Osteoblast (primary cell): ENCODE measurements around the gene POU2AF1. TPM values are rescaled to one million over a fixed set of nuclear protein-coding genes. Genes with fewer than 3 reads are reported as not detected.

Experiments
- DNase-seq: peaks from one replicate; pipeline ENCODE4 v3.0.0; 2011; ENCODE audit warnings: low spot score, mixed read lengths; ENCODE audit not compliant: insufficient read length; ENCODE audit errors: missing footprints
- H2AFZ ChIP-seq: 2 replicates; pipeline ENCODE4 v1.6.0; 2011; ENCODE audit warnings: mild to moderate bottlenecking, low read length
- H3K27ac ChIP-seq: 2 replicates; pipeline ENCODE4 v1.5.1; 2011; ENCODE audit warnings: mild to moderate bottlenecking, low read depth, low read length, moderate library complexity
- H3K27me3 ChIP-seq: 2 replicates; pipeline ENCODE4 v1.6.0; 2012; ENCODE audit warnings: mild to moderate bottlenecking, control low read depth, inconsistent platforms, low read length, moderate library complexity; ENCODE audit not compliant: insufficient read depth
- H3K36me3 ChIP-seq: 2 replicates; pipeline ENCODE4 v1.5.1; 2011; ENCODE audit warnings: mild to moderate bottlenecking, low read length, control low read depth, moderate library complexity; ENCODE audit not compliant: insufficient read depth
- H3K4me1 ChIP-seq: 2 replicates; pipeline ENCODE4 v1.5.1; 2011; ENCODE audit warnings: mild to moderate bottlenecking, low read length, control low read depth, moderate library complexity; ENCODE audit not compliant: insufficient read depth
- H3K4me2 ChIP-seq: 2 replicates; pipeline ENCODE4 v1.6.0; 2011; ENCODE audit warnings: mild to moderate bottlenecking, low read length; ENCODE audit not compliant: insufficient read depth
- H3K4me3 ChIP-seq: fragments of 200-600 bp; sonication (generic); 3 replicates; pipeline ENCODE4 v1.5.1; 2012; ENCODE audit warnings: mild to moderate bottlenecking, low read length, inconsistent platforms; ENCODE audit not compliant: insufficient read depth
- H3K79me2 ChIP-seq: 2 replicates; pipeline ENCODE4 v1.6.0; 2012; ENCODE audit warnings: mild to moderate bottlenecking, low read length, control low read depth, inconsistent platforms; ENCODE audit not compliant: insufficient read depth
- H3K9me3 ChIP-seq: 2 replicates; pipeline ENCODE4 v1.5.1; 2011; ENCODE audit warnings: low read depth, low read length, control low read depth
- H4K20me1 ChIP-seq: 2 replicates; pipeline ENCODE4 v1.6.0; 2012; ENCODE audit warnings: mild to moderate bottlenecking, low read length, control low read depth; ENCODE audit not compliant: insufficient read depth
- total RNA-seq: library from RNA; depleted of rRNA; stranded (reverse); fragments of >200 nt; gene quantifications from 2 replicates; pipeline ENCODE4 v1.2.3, GENCODE V29; 2012
- TF ChIP-seq, protein P1 (sequence below): IDR thresholded peaks from 2 replicates; pipeline ENCODE4 v1.5.1; 2011; ENCODE audit warnings: mild to moderate bottlenecking, low read depth, low read length, moderate library complexity; ENCODE audit errors: extremely low read depth

The POU2AF1 gene
- total RNA-seq, 1 donor = not detected

DNA sequence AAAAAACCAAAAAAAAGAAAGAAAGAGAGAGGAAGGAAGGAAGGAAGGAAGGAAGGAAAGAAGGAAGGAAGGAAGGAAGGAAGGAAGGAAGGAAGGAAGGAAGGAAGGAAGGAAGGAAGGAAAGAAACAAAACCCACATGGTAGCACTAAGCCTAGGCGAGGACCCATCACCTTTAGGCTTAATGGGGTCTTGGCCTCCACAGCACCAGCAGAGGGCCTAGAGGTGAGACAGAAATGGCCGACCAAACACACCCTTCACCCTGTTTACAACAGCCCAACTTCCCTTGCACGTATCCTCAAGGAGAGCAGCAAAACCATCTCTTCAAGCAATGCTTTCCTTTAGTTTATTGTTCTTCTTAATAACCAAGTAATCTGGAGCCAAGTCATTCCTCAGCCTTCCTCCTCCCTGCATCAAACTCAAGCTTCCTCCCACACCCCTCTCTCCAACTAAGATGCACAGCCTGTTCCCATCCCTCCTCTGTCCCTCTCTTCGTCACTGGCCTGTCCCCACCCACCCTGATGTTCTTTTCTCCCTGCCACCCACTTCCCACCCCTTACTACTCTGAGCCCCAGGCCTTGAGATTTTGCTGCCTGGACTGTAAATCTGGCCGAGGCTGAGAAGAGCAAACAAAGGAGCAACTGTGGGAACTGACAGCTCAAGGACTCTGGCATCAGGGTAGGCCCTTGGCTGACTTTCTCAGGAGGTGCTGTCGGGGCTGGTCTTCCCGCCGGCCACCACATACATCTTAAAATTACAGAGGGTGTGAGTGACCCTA is 26.0 kb downstream of the POU2AF1 start:
- Histone ChIP-seq H4K20me1 (no peaks in the 10 kb centered on the region), H3K4me2 (no peak overlapping the region), H3K27me3 (peaks cover 9% of the 10 kb centered on the region), H3K4me3 (no peak overlapping the region), H3K36me3 (no peaks in the 10 kb centered on the region), H3K27ac (no peak overlapping the region), H2AFZ (no peak overlapping the region), H3K9me3 (no peaks in the 10 kb centered on the region), H3K4me1 (no peaks in the 10 kb centered on the region), H3K79me2 (no peaks in the 10 kb centered on the region)
- TF ChIP-seq, protein P1, sequence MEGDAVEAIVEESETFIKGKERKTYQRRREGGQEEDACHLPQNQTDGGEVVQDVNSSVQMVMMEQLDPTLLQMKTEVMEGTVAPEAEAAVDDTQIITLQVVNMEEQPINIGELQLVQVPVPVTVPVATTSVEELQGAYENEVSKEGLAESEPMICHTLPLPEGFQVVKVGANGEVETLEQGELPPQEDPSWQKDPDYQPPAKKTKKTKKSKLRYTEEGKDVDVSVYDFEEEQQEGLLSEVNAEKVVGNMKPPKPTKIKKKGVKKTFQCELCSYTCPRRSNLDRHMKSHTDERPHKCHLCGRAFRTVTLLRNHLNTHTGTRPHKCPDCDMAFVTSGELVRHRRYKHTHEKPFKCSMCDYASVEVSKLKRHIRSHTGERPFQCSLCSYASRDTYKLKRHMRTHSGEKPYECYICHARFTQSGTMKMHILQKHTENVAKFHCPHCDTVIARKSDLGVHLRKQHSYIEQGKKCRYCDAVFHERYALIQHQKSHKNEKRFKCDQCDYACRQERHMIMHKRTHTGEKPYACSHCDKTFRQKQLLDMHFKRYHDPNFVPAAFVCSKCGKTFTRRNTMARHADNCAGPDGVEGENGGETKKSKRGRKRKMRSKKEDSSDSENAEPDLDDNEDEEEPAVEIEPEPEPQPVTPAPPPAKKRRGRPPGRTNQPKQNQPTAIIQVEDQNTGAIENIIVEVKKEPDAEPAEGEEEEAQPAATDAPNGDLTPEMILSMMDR = no peak
- no peak for DNase-seq

DNA sequence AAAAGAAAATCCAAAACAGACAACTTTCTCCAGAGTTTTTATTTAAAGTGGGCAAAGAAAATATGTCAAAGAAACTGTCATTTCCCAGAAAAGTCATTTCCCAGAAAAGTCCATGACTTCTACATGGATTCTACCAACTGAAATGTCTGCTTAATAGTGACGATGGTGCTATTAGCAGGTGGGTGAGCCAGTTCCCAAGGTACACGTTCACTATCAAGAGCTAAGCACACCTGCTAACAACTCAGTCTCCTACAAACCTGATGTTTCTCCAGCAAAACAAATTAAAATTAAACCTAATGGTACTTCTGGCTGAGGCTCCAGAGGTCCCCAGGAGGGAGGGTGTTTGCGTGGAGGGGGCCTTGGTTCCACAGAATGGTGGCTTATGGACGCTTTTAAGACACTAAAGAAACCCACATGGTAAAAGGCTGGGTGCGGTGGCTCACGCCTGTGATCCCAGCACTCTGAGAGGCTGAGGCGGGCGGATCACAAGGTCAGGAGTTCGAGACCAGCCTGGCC is 26.8 kb downstream of the POU2AF1 start:
- Histone ChIP-seq H2AFZ (no peak overlapping the region), H4K20me1 (no peaks in the 10 kb centered on the region), H3K4me3 (no peak overlapping the region), H3K36me3 (no peaks in the 10 kb centered on the region), H3K4me2 (no peak overlapping the region), H3K27me3 (peaks cover 9% of the 10 kb centered on the region), H3K9me3 (no peaks in the 10 kb centered on the region), H3K4me1 (peaks cover 5% of the 10 kb centered on the region), H3K79me2 (no peaks in the 10 kb centered on the region), H3K27ac (no peak overlapping the region)
- DNase-seq = no peak
- TF ChIP-seq, protein P1 = no peak

DNA sequence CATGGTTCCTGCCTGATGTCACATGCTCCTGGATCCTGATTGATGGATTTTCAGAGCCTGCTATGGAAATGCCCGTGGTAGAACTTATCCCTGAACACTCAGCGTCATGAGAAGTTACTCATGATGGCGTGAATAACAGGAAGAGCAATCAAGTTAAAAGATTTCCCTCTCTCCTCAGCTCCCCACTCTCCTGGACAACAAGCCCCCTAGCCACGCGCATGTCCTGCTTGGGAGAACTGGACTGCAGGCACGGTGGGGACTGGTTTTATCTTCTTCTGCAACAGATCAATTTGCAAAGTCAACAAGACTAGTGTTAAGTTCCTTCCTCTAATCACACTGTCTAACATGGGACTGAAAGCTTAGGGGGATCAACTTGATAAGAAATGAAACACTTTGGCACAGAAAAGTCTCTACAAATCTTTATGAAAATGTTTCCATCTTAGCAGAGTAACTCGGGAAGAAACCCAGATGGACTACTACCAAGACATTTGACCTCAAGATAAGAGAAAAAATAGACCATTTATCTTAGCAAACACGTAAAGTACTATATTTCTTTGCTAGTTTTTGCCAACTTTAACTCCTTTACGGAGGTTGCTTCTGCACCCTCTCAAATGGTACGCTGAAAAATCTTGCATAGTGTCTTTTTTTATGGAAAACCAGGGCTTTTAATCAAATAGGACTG is 27.6 kb downstream of the POU2AF1 start:
- H3K4me3 ChIP-seq = no peak overlapping the region
- no peaks in the 10 kb centered on the region for H4K20me1 ChIP-seq
- H3K27me3 ChIP-seq = peaks cover 9% of the 10 kb centered on the region
- no peak overlapping the region for H3K4me2 ChIP-seq
- H3K79me2 ChIP-seq = no peaks in the 10 kb centered on the region
- no peaks in the 10 kb centered on the region for H3K9me3 ChIP-seq
- no peak for DNase-seq
- H3K36me3 ChIP-seq = no peaks in the 10 kb centered on the region
- TF ChIP-seq, protein P1 = no peak
- H3K4me1 ChIP-seq = peaks cover 10% of the 10 kb centered on the region
- no peak overlapping the region for H3K27ac ChIP-seq
- H2AFZ ChIP-seq = no peak overlapping the region

DNA sequence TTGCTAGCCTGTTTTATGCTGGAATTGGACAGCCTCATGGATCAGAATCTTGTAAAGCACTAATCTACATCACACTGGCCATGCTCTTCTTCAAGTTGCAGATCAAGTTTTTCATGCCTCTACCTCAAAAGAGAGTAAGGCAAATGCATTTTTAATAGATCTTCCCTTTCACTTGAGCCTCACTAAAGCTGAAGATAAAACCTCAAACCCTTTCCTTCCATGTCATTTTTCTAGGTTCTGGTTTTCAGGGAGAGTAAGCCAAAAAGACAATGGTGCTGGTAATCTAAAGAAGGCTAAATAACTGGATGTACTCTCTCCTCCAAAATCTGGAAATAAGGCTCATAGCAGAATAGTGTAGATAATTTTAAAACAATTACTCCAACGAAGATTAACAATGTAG is 28.3 kb downstream of the POU2AF1 start:
- Histone ChIP-seq H3K4me2 (no peak overlapping the region), H3K27ac (no peak overlapping the region), H3K4me1 (peaks cover 10% of the 10 kb centered on the region), H2AFZ (no peak overlapping the region), H4K20me1 (no peaks in the 10 kb centered on the region), H3K79me2 (no peaks in the 10 kb centered on the region), H3K27me3 (peaks cover 9% of the 10 kb centered on the region), H3K4me3 (no peak overlapping the region), H3K9me3 (no peaks in the 10 kb centered on the region), H3K36me3 (no peaks in the 10 kb centered on the region)
- TF ChIP-seq, protein P1 = no peak
- DNase-seq = no peak
